GM21447 (cell line): Measurements from ENCODE around the gene DEUP1.
"Not testable (repeated sequence)": the region's sequence is repeated elsewhere in the genome, so short reads cannot be mapped to it uniquely, and the experiment has no call there.

ENCODE experiments used
- ATAC-seq: cut with Tn5 transposase; IDR thresholded peaks from one replicate; pipeline ENCODE4 v1.9.1; 2021; ENCODE audit not compliant: unreplicated experiment

The DEUP1 gene

GRCh38 chr11:93350835-93351234 lies 20.3 kb downstream of the DEUP1 start:
- no peak for ATAC-seq

- no peak for ATAC-seq
Measured at GRCh38 chr11:93359396-93359795, 28.9 kb downstream of the DEUP1 start.

- no peak for ATAC-seq
Measured at GRCh38 chr11:93361435-93361834, 30.9 kb downstream of the DEUP1 start.

- no peak for ATAC-seq
Measured at GRCh38 chr11:93368022-93368421, 37.5 kb downstream of the DEUP1 start.

GRCh38 chr11:93370260-93370659 lies 39.7 kb downstream of the DEUP1 start:
- no peak for ATAC-seq

- no peak for ATAC-seq
Measured at GRCh38 chr11:93389737-93390136, 59.2 kb downstream of the DEUP1 start.

- no peak for ATAC-seq
Measured at GRCh38 chr11:93392867-93393266, 62.3 kb downstream of the DEUP1 start.

GRCh38 chr11:93393386-93393785 lies 62.8 kb downstream of the DEUP1 start:
- no peak for ATAC-seq

- no peak for ATAC-seq
Measured at GRCh38 chr11:93394488-93394887, 63.9 kb downstream of the DEUP1 start.

GRCh38 chr11:93396316-93396715 lies 65.8 kb downstream of the DEUP1 start:
- ATAC-seq: no peak

GRCh38 chr11:93403930-93404329 lies 73.4 kb downstream of the DEUP1 start:
- ATAC-seq: no peak

GRCh38 chr11:93407777-93408401 lies 77.3 kb downstream of the DEUP1 start:
- ATAC-seq: no peak

- no peak for ATAC-seq
Measured at GRCh38 chr11:93410441-93410840, 79.9 kb downstream of the DEUP1 start.

GRCh38 chr11:93411705-93412104 lies 81.2 kb downstream of the DEUP1 start:
- ATAC-seq: no peak

- ATAC-seq: no peak
Measured at GRCh38 chr11:93432247-93432646, 101.7 kb downstream of the DEUP1 start.

- not testable (repeated sequence) for ATAC-seq
Measured at GRCh38 chr11:93443232-93443631, 112.7 kb downstream of the DEUP1 start.

GRCh38 chr11:93444617-93445073 lies 114.1 kb downstream of the DEUP1 start:
- no peak for ATAC-seq

GRCh38 chr11:93458286-93458685 lies 127.7 kb downstream of the DEUP1 start:
- no peak for ATAC-seq

- not testable (repeated sequence) for ATAC-seq
Measured at GRCh38 chr11:93463666-93464065, 133.1 kb downstream of the DEUP1 start.

GRCh38 chr11:93464927-93465540 lies 134.5 kb downstream of the DEUP1 start:
- ATAC-seq: no peak

- no peak for ATAC-seq
Measured at GRCh38 chr11:93467054-93467453, 136.5 kb downstream of the DEUP1 start.

GRCh38 chr11:93468290-93468689 lies 137.7 kb downstream of the DEUP1 start:
- no peak for ATAC-seq

- ATAC-seq: no peak
Measured at GRCh38 chr11:93474123-93474522, 143.6 kb downstream of the DEUP1 start.
